H9 (cell line): Measurements from ENCODE around the gene CORO1A. TPM values are rescaled to one million over a fixed set of nuclear protein-coding genes. Genes with fewer than 3 reads are reported as not detected.

Experiments used
- DNase-seq: peaks from one replicate; pipeline ENCODE4 v3.0.0-alpha.2; 2017
- H2AFZ ChIP-seq: one replicate; pipeline ENCODE4 v1.6.1; 2013; ENCODE audit warnings: mild to moderate bottlenecking, low read length, control low read depth, moderate library complexity
- H2AK5ac ChIP-seq: 2 replicates; pipeline ENCODE4 v1.6.1; 2013; ENCODE audit warnings: low read length, control low read depth, mixed read lengths; ENCODE audit not compliant: insufficient read length
- H2BK120ac ChIP-seq: one replicate; pipeline ENCODE4 v1.6.1; 2013; ENCODE audit warnings: low read depth, mild to moderate bottlenecking, low read length, control low read depth, inconsistent platforms; ENCODE audit not compliant: poor library complexity, severe bottlenecking
- H2BK12ac ChIP-seq: 2 replicates; pipeline ENCODE4 v1.6.1; 2013; ENCODE audit warnings: low read length, control low read depth, mixed read lengths, low read depth; ENCODE audit not compliant: insufficient read length
- H2BK15ac ChIP-seq: 2 replicates; pipeline ENCODE4 v1.6.1; 2013; ENCODE audit warnings: low read depth, low read length, control low read depth
- H2BK20ac ChIP-seq: one replicate; pipeline ENCODE4 v1.6.1; 2013; ENCODE audit warnings: low read depth, mild to moderate bottlenecking, low read length, control low read depth, inconsistent platforms; ENCODE audit not compliant: poor library complexity, severe bottlenecking
- H2BK5ac ChIP-seq: 2 replicates; pipeline ENCODE4 v1.6.1; 2013; ENCODE audit warnings: low read length, control low read depth, mixed read lengths; ENCODE audit not compliant: insufficient read length
- H3K14ac ChIP-seq: 2 replicates; pipeline ENCODE4 v1.6.1; 2013; ENCODE audit warnings: low read length, control low read depth; ENCODE audit not compliant: insufficient read depth
- H3K18ac ChIP-seq: 2 replicates; pipeline ENCODE4 v1.6.1; 2013; ENCODE audit warnings: low read depth, mild to moderate bottlenecking, mixed read lengths, low read length, control low read depth; ENCODE audit not compliant: insufficient read length
- H3K23ac ChIP-seq: 2 replicates; pipeline ENCODE4 v1.6.1; 2013; ENCODE audit warnings: low read length, control low read depth, mixed read lengths, low read depth; ENCODE audit not compliant: insufficient read length
- H3K23me2 ChIP-seq: 2 replicates; pipeline ENCODE4 v1.6.1; 2013; ENCODE audit warnings: low read depth, mild to moderate bottlenecking, mixed read lengths, low read length, control low read depth; ENCODE audit not compliant: insufficient read length, poor library complexity, severe bottlenecking
- H3K27ac ChIP-seq: 2 replicates; pipeline ENCODE4 v1.5.1; 2013; ENCODE audit warnings: low read length, control low read depth, mixed read lengths, low read depth; ENCODE audit not compliant: insufficient read length
- H3K27me3 ChIP-seq: 2 replicates; pipeline ENCODE4 v1.6.1; 2013; ENCODE audit warnings: low read length, control low read depth, inconsistent platforms; ENCODE audit not compliant: insufficient read depth
- H3K4ac ChIP-seq: 2 replicates; pipeline ENCODE4 v1.6.1; 2013; ENCODE audit warnings: low read depth, mild to moderate bottlenecking, control low read depth, inconsistent platforms, low read length, moderate library complexity
- H3K4me1 ChIP-seq: 2 replicates; pipeline ENCODE4 v1.6.1; 2013; ENCODE audit warnings: low read length, control low read depth, inconsistent platforms; ENCODE audit not compliant: insufficient read depth
- H3K4me2 ChIP-seq: 2 replicates; pipeline ENCODE4 v1.6.1; 2013; ENCODE audit warnings: low read length, control low read depth, mixed read lengths; ENCODE audit not compliant: insufficient read length, insufficient read depth
- H3K56ac ChIP-seq: 2 replicates; pipeline ENCODE4 v1.6.1; 2013; ENCODE audit warnings: low read depth, mild to moderate bottlenecking, mixed read lengths, low read length, control low read depth; ENCODE audit not compliant: insufficient read length
- H3K79me1 ChIP-seq: 2 replicates; pipeline ENCODE4 v1.6.1; 2013; ENCODE audit warnings: low read depth, mild to moderate bottlenecking, moderate library complexity, low read length, control low read depth, inconsistent platforms; ENCODE audit not compliant: insufficient read depth, poor library complexity, severe bottlenecking
- H3K79me2 ChIP-seq: 2 replicates; pipeline ENCODE4 v1.6.1; 2013; ENCODE audit warnings: low read length, control low read depth, inconsistent platforms; ENCODE audit not compliant: insufficient read depth
- H3K9ac ChIP-seq: 2 replicates; pipeline ENCODE4 v1.6.1; 2013; ENCODE audit warnings: low read length, control low read depth, mixed read lengths; ENCODE audit not compliant: insufficient read length; ENCODE audit errors: extremely low read depth
- H3K9me3 ChIP-seq: one replicate; pipeline ENCODE4 v1.6.1; 2013; ENCODE audit warnings: low read depth, low read length, inconsistent platforms; ENCODE audit not compliant: control insufficient read depth
- H3T11ph ChIP-seq: one replicate; pipeline ENCODE4 v1.6.1; 2013; ENCODE audit warnings: mild to moderate bottlenecking, low read length, control low read depth, inconsistent platforms
- H4K20me1 ChIP-seq: one replicate; pipeline ENCODE4 v1.6.1; 2013; ENCODE audit not compliant: control insufficient read depth, insufficient read length, insufficient read depth
- H4K5ac ChIP-seq: 2 replicates; pipeline ENCODE4 v1.6.1; 2013; ENCODE audit warnings: low read depth, mild to moderate bottlenecking, mixed read lengths, low read length, control low read depth; ENCODE audit not compliant: insufficient read length
- H4K8ac ChIP-seq: replicated peaks from 2 replicates; pipeline ENCODE4 v1.6.1; 2013; ENCODE audit warnings: low read length, control low read depth, mixed read lengths, low read depth; ENCODE audit not compliant: insufficient read length
- H4K91ac ChIP-seq: 2 replicates; pipeline ENCODE4 v1.6.1; 2013; ENCODE audit warnings: low read depth, mild to moderate bottlenecking, moderate library complexity, mixed read lengths, low read length, control low read depth; ENCODE audit not compliant: insufficient read length
- H3K27ac Mint-ChIP-seq, 3 experiments: 2 replicates in 2 of 3; 3 replicates in 1 of 3; pipeline ENCODE4 v1.8.0; 2020 to 2021; ENCODE audit warnings: mixed read lengths in 3 of 3, mild to moderate bottlenecking in 1 of 3, moderate library complexity in 1 of 3
- H3K27me3 Mint-ChIP-seq: 2 replicates; pipeline ENCODE4 v1.8.0; 2021; ENCODE audit warnings: low read depth, mild to moderate bottlenecking, moderate library complexity, mixed read lengths
- H3K36me3 Mint-ChIP-seq, 3 experiments: 2 replicates in 2 of 3; 3 replicates in 1 of 3; pipeline ENCODE4 v1.8.0; 2020 to 2021; ENCODE audit warnings: low read depth in 3 of 3, mixed read lengths in 3 of 3; ENCODE audit not compliant: insufficient read depth in 1 of 3
- H3K4me1 Mint-ChIP-seq, 2 experiments: 2 replicates each; pipeline ENCODE4 v1.8.0; 2020; ENCODE audit warnings: mixed read lengths in 2 of 2
- H3K4me3 Mint-ChIP-seq, 2 experiments: 2 replicates in 1 of 2; 3 replicates in 1 of 2; pipeline ENCODE4 v1.8.0; 2020 to 2021; ENCODE audit warnings: mild to moderate bottlenecking in 2 of 2, mixed read lengths in 2 of 2, moderate library complexity in 1 of 2
- H3K9me3 Mint-ChIP-seq, 2 experiments: 2 replicates in 1 of 2; 3 replicates in 1 of 2; pipeline ENCODE4 v1.8.0; 2020; ENCODE audit warnings: mild to moderate bottlenecking in 2 of 2, mixed read lengths in 2 of 2, moderate library complexity in 1 of 2
- WGBS: extraction: QIAGEN DNeasy Blood & Tissue Kit; methylation state at CpG from one replicate; pipeline ENCODE4 v1.1.7; 2013; ENCODE audit warnings: missing lambda C conversion rate, low lambda C conversion rate, mixed read lengths; ENCODE audit not compliant: insufficient read length; ENCODE audit errors: extremely low coverage; 5-methylcytosine and 5-hydroxymethylcytosine counted together
- total RNA-seq: library from RNA; stranded (reverse); gene quantifications from 2 replicates; pipeline ENCODE4 v1.2.1, GENCODE V29; 2021
- TF ChIP-seq, protein P1 (sequence below): fragments of 200-600 bp; sonication (generic); conservative IDR thresholded peaks from 3 replicates; pipeline ENCODE4 v1.8.0; 2021; ENCODE audit warnings: antibody characterized with exemption, mild to moderate bottlenecking

Gene CORO1A
- total RNA-seq, 1 experiment from 2014 or later, result 4.8 TPM

DNA sequence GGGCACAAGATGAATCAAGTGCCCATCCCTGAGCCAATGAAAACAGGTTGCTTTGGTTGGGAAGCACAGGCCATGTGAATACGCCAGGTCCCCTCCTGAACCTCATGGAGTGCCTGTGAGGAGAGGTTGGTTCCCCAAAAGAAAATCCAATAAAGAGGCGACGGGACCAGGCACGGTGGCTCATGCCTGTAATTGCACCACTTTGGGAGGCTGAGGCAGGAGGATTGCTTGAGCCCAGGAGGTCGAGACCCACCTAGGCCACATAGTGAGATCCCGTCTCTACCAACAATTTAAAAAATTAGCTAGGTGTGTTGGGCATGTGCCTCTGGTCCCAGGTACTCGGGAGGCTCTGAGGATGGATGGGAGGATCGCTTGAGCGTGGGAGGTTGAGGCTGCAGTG is 3.5 kb upstream of the CORO1A start:
- H3K4me3 Mint-ChIP-seq, result no peak overlapping the region

More for the DNA sequence above, 3.5 kb upstream of the CORO1A start:
- Histone ChIP-seq H3T11ph (no peak overlapping the region), H3K27ac (no peak overlapping the region), H3K79me2 (no peaks in the 10 kb centered on the region), H2BK120ac (no peak overlapping the region), H4K8ac (no peak overlapping the region), H3K56ac (no peak overlapping the region), H3K9ac (no peak overlapping the region), H3K4me2 (no peak overlapping the region), H2BK20ac (no peak overlapping the region), H4K91ac (no peak overlapping the region), H3K27me3 (peaks cover 4% of the 10 kb centered on the region; the same call in 1 of the 2 replicates), H3K23me2 (peaks cover 4% of the 10 kb centered on the region), H3K4me1 (no peaks in the 10 kb centered on the region), H2AFZ (no peak overlapping the region), H2AK5ac (no peak overlapping the region), H3K9me3 (no peaks in the 10 kb centered on the region), H2BK15ac (no peak overlapping the region), H3K23ac (no peak overlapping the region), H2BK5ac (no peak overlapping the region), H4K5ac (no peak overlapping the region), H2BK12ac (no peak overlapping the region), H3K18ac (no peak overlapping the region), H4K20me1 (no peaks in the 10 kb centered on the region), H3K4ac (no peak overlapping the region), H3K14ac (no peak overlapping the region), H3K79me1 (no peaks in the 10 kb centered on the region)
- Mint-ChIP-seq H3K36me3 (peaks cover 0 to 1% (median 0%) of the 10 kb centered on the region in 3 experiments; a peak in 1 of 7 replicates), H3K4me1 (peaks cover 0 to 13% of the 10 kb centered on the region in 2 experiments; a peak in 2 of 4 replicates), H3K9me3 (no peaks in the 10 kb centered on the region), H3K27me3 (peaks cover 44% of the 10 kb centered on the region), H3K27ac (no peak overlapping the region)
- TF ChIP-seq, protein P1, sequence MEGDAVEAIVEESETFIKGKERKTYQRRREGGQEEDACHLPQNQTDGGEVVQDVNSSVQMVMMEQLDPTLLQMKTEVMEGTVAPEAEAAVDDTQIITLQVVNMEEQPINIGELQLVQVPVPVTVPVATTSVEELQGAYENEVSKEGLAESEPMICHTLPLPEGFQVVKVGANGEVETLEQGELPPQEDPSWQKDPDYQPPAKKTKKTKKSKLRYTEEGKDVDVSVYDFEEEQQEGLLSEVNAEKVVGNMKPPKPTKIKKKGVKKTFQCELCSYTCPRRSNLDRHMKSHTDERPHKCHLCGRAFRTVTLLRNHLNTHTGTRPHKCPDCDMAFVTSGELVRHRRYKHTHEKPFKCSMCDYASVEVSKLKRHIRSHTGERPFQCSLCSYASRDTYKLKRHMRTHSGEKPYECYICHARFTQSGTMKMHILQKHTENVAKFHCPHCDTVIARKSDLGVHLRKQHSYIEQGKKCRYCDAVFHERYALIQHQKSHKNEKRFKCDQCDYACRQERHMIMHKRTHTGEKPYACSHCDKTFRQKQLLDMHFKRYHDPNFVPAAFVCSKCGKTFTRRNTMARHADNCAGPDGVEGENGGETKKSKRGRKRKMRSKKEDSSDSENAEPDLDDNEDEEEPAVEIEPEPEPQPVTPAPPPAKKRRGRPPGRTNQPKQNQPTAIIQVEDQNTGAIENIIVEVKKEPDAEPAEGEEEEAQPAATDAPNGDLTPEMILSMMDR, result no peak
- no CpG with 5 or more reads among the region's 9 CpGs for WGBS
- no peak for DNase-seq
